ENCODE measurements around the gene PSEN2. TPM values are rescaled to one million over a fixed set of nuclear protein-coding genes. Genes with fewer than 3 reads are reported as not detected.

Gene PSEN2
- total and polyA plus RNA-seq, 9 of the 15 experiments (the other 6 are each of a cell fraction or from before 2014, with no cell fraction given): 2.3 to 21.5 (median 13.7) TPM

- TF ChIP-seq ATF3 (IDR thresholded peaks at IDR 0.05) (no peak), ATF3 (CRISPR knock-in tag; conservative IDR thresholded peaks at IDR 0.05) (no peak)
Measured at GRCh38 chr1:226838456-226838855, 32.0 kb upstream of the PSEN2 start (continued).

DNA sequence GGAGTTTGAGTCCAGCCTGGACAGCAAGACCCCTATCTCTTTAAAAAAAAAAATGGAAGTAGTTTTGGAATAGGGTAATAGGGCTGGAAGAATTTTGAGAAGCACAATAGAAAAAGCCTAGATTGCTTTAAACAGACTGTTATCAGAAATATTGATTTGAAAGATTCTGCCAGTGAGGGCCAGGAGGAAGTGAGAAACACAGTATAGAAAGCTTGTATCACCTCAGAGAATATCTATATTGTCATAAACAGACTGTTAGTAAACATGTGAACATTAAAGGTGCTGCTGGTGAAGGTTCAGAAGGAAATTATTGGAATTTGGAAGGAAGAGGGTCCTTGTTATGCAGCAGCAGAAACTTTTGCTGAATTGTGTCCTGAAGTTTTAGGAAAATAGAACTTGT is 24.8 kb upstream of the PSEN2 start:
- intact Hi-C loops (cut with micrococcal nuclease) (no loop called here), in situ Hi-C loops (cut with MboI) (no loop called here)
- Histone ChIP-seq H2AFZ (ENCODE audit: low read depth, low read length) (no peak overlapping the region), H3K4me1 (replicated peaks in 1 of 2; ENCODE audit: control insufficient read depth in 2 of 2, insufficient read depth in 2 of 2, low read length in 2 of 2) (no peaks in the 10 kb centered on the region), H4K20me1 (replicated peaks; ENCODE audit: control insufficient read depth, insufficient read depth, low read length) (no peaks in the 10 kb centered on the region), H3K4me3 (no peak overlapping the region), H3K27ac (ENCODE audit: extremely low read depth, low read depth, low read length) (no peak overlapping the region), H3K4me2 (ENCODE audit: insufficient read depth, low read length) (no peak overlapping the region), H3K27me3 (ENCODE audit: control insufficient read depth in 2 of 2, insufficient read depth in 2 of 2, low read length in 2 of 2) (peaks cover 4 to 5% of the 10 kb centered on the region in 2 experiments; a peak in 3 of 5 replicates), H3K9ac (ENCODE audit: insufficient read depth in 1 of 2, low read depth in 2 of 2, low read length in 2 of 2) (no peak overlapping the region), H3K9me3 (replicated peaks; ENCODE audit: control insufficient read depth, insufficient read depth, low read depth, low read length) (no peaks in the 10 kb centered on the region), H3K9me1 (ENCODE audit: control insufficient read depth, insufficient read depth, low read length) (no peaks in the 10 kb centered on the region), H3K36me3 (ENCODE audit: control insufficient read depth, insufficient read depth, low read length) (no peaks in the 10 kb centered on the region), H3K79me2 (ENCODE audit: control insufficient read depth, insufficient read depth, low read length) (no peaks in the 10 kb centered on the region)
- POLR2A ChIA-PET: interaction anchor here (0.7 to 0.8 kb wide), 2 partner anchors 8 to 144 kb away, joined by 3 to 4 read pairs; no protein-coding TSS in a partner anchor
- ATAC-seq (no peak), FAIRE-seq (no peak), DNase-seq (ENCODE audit: extremely low read depth in 1 of 4, low spot score in 3 of 4) (no peak)
- no TSS peak for BruUV-seq (replicated peaks)
- TF ChIP-seq CBX5 (IDR thresholded peaks at IDR 0.05; ENCODE audit: borderline replicate concordance, low read depth) (no peak), FOSL1 (tag; conservative IDR thresholded peaks at IDR 0.05) (no peak), ZNF217 (CRISPR knock-in tag; IDR thresholded peaks at IDR 0.05) (no peak), PPARD (CRISPR knock-in tag; IDR thresholded peaks at IDR 0.05) (no peak), GABPB1 (CRISPR knock-in tag; IDR thresholded peaks at IDR 0.05) (no peak), CBX3 (IDR thresholded peaks at IDR 0.05; ENCODE audit: borderline replicate concordance in 1 of 2, low read length in 2 of 2) (no peak), ZNF140 (CRISPR knock-in tag; IDR thresholded peaks at IDR 0.05) (no peak), HINFP (tag; conservative IDR thresholded peaks at IDR 0.05; ENCODE audit: low read depth) (no peak), MECOM (CRISPR knock-in tag; IDR thresholded peaks at IDR 0.05) (no peak), MXI1 (IDR thresholded peaks at IDR 0.05; ENCODE audit: low read depth, low read length) (no peak), NCOR1 (IDR thresholded peaks at IDR 0.05) (no peak), NFYB (IDR thresholded peaks at IDR 0.05; ENCODE audit: extremely low read depth, insufficient read length) (no peak), ZBTB17 (CRISPR knock-in tag; IDR thresholded peaks at IDR 0.05) (no peak), NEUROD1 (IDR thresholded peaks at IDR 0.05; ENCODE audit: borderline replicate concordance, low read depth, low read length, partially characterized antibody) (no peak), TCF7 (IDR thresholded peaks at IDR 0.05; ENCODE audit: borderline replicate concordance) (no peak)
- CTCF ChIA-PET (ENCODE audit: low intra/inter-chr PET ratio): no interaction called here
